ENCODE data around the gene CCDC188.

DNA sequence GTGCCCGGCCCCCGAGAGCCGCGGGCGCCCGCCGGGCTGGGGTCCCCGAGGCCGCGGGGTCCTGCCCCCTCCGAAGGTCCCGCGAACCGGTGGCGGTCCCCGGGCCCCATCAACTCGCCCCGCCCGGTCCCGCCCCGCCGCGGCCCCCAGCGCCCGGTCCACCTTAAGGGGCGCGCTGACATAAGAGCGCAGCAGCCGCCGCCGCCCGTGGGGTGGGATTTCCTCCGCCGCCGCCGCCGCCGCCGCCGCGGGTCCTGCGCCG, 19.3 kb downstream of the CCDC188 start, which contains the start of gene ZDHHC8:
- TF ChIP-seq, protein P1, sequence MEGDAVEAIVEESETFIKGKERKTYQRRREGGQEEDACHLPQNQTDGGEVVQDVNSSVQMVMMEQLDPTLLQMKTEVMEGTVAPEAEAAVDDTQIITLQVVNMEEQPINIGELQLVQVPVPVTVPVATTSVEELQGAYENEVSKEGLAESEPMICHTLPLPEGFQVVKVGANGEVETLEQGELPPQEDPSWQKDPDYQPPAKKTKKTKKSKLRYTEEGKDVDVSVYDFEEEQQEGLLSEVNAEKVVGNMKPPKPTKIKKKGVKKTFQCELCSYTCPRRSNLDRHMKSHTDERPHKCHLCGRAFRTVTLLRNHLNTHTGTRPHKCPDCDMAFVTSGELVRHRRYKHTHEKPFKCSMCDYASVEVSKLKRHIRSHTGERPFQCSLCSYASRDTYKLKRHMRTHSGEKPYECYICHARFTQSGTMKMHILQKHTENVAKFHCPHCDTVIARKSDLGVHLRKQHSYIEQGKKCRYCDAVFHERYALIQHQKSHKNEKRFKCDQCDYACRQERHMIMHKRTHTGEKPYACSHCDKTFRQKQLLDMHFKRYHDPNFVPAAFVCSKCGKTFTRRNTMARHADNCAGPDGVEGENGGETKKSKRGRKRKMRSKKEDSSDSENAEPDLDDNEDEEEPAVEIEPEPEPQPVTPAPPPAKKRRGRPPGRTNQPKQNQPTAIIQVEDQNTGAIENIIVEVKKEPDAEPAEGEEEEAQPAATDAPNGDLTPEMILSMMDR (IDR thresholded peaks at IDR 0.05; ENCODE audit: low read depth, low read length), result no peak
- TF ChIP-seq POLR2A (IDR thresholded peaks at IDR 0.05; ENCODE audit: extremely low read depth, insufficient read length), result no peak
- TF ChIP-seq, protein P2, sequence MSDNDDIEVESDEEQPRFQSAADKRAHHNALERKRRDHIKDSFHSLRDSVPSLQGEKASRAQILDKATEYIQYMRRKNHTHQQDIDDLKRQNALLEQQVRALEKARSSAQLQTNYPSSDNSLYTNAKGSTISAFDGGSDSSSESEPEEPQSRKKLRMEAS (IDR thresholded peaks at IDR 0.05; ENCODE audit: low read depth, low read length), result no peak
